Measurements from ENCODE around the gene CASP9.

- no peak for TF ChIP-seq CTCF (conservative IDR thresholded peaks at IDR 0.05 in 1 of 2, IDR thresholded peaks at IDR 0.05 in 1 of 2; ENCODE audit: low read depth in 1 of 2, low read length in 2 of 2)
- no peak for TF ChIP-seq EZH2 (IDR thresholded peaks at IDR 0.05; ENCODE audit: low read length, missing control alignments)
Observed at GRCh38 chr1:15469361-15469760, 54.7 kb downstream of the CASP9 start.
